ENCODE measurements around the gene SLC44A3.
"Not testable (repeated sequence)": the region's sequence is repeated elsewhere in the genome, so short reads cannot be mapped to it uniquely, and the experiment has no call there.

SLC44A3 gene

GRCh38 chr1:94937820-94938219 is 117.7 kb downstream of the SLC44A3 start:
- no peak for DNase-seq

GRCh38 chr1:94940738-94941137 is 120.6 kb downstream of the SLC44A3 start:
- no peak for DNase-seq

DNA sequence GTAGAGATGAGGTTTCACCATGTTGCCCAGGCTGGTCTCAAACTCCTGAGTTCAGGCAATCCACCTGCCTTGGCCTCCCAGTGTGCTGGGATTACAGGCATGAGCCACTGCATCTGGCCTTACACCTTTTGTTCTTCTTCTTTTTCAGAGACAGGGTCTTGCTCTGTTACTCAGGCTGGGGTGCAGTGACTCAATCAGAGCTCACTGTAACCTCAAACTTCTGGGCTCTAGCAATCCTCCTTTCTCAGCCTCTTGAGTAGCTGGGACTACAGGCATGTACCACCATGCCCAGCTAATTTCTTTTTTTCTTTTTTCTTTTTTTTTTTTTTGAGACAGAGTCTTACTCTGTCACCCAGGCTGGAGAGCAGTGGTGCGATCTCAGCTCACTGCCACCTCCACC is 121.3 kb downstream of the SLC44A3 start:
- not testable (repeated sequence) for DNase-seq

GRCh38 chr1:94942171-94943128 is 122.3 kb downstream of the SLC44A3 start:
- DNase-seq = no peak

All from effector CD8-positive, alpha-beta T cell (primary cell).